H1 (cell line): ENCODE measurements around the gene GOSR1. TPM values are rescaled to one million over a fixed set of nuclear protein-coding genes. Genes with fewer than 3 reads are reported as not detected.

Experiments
- JUN ChIP-seq: IDR thresholded peaks from 2 replicates; pipeline ENCODE4 v1.6.1; 2011; ENCODE audit warnings: low read depth, mild to moderate bottlenecking, improper control_type of control experiment, low read length
- KDM4A ChIP-seq: IDR thresholded peaks from one replicate; pipeline ENCODE4 v1.7.1; 2012; ENCODE audit warnings: low read depth, mild to moderate bottlenecking, moderate library complexity, low read length, inconsistent platforms; ENCODE audit not compliant: severe bottlenecking
- SIX5 ChIP-seq: IDR thresholded peaks from 2 replicates; pipeline ENCODE4 v1.6.1; 2011; ENCODE audit warnings: mild to moderate bottlenecking, low read depth, low read length
- polyA plus RNA-seq, 7 experiments: library from polyadenylated mRNA; depleted of rRNA in 3 of 7; stranded (reverse) in 5 of 7; unstranded in 2 of 7; fragments of >200 nt in 5 of 7; fragments of 200-250 nt in 2 of 7; gene quantifications; 1 replicate in 5 of 7; 2 replicates in 1 of 7; 4 replicates in 1 of 7; pipeline versions ENCODE4 v1.2.1 to v1.2.3, GENCODE V29; 2011 to 2013; ENCODE audit warnings: missing spikeins in 2 of 7, mixed read lengths in 2 of 7
- total RNA-seq: library from RNA; stranded (reverse); fragmentation: NEBNext Ultra II Directional; extraction: Animal tissue kit (Norgen Biotek cat#: 25700); gene quantifications from 2 replicates; pipeline ENCODE4 v1.2.1, GENCODE V29; 2021

The GOSR1 gene
- total and polyA plus RNA-seq, 2 of the 8 experiments (the other 6 are each of a cell fraction or from before 2014, with no cell fraction given): 9.2 to 43.3 TPM

DNA sequence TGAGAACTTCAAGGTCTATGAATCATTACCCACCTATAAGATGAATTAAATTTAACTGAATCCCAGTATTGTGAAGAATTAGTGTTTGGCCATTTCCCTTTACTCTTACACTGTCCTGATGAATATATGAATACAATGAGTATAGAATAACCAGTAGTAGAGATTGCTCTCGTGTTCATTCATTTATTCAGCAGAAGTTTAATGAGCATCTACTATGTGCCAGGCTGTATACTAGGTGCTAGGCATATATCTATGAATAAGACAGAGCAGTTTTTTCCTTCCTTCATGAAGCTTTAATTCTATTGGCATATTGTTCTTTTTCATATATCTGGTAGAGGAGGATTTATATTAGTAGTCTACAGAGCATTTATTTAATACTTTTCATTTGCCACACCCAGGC, 6.0 kb downstream of the GOSR1 start (continued):
- TF ChIP-seq KDM4A: no peak
- TF ChIP-seq JUN: no peak
- no peak for TF ChIP-seq SIX5
